Ovary (tissue), 3 donors: ENCODE data around the gene CDK5RAP2.

Experiments
- POLR2A ChIP-seq: fragments of 450-650 bp; IDR thresholded peaks from one replicate; pipeline ENCODE4 v1.6.1; 2017; ENCODE audit warnings: antibody characterized with exemption, mild to moderate bottlenecking, moderate library complexity
- TF ChIP-seq, protein P1 (sequence below), 3 donors: fragments of 450-650 bp in 2 of 3; fragments of 200-600 bp in 1 of 3; IDR thresholded peaks; one replicate each; pipeline versions ENCODE4 v1.5.1 to v1.8.0; 2016 to 2022; ENCODE audit warnings: antibody characterized with exemption in 3 of 3, mild to moderate bottlenecking in 1 of 3
- donor health status: DM: no; HTN: no; CAD: no.

DNA sequence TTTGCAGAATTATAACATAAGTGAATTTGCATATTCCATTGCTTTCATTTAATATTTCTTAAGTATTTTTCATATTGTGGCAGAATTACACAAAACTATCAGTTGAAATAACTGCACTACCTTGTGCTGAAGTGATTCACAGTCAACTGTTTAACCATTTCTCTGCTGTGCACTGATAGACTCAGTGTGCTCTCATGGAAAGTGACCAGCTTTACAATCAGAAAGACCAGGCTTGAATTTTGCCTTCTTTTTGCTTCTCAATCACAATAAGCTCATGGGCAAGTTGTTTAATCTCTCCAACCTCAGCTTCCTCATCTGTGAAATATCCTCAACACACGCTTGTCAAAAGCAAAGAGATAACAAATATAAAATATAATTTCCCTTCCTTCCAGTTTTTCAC is 18.3 kb downstream of the CDK5RAP2 start:
- TF ChIP-seq, protein P1, sequence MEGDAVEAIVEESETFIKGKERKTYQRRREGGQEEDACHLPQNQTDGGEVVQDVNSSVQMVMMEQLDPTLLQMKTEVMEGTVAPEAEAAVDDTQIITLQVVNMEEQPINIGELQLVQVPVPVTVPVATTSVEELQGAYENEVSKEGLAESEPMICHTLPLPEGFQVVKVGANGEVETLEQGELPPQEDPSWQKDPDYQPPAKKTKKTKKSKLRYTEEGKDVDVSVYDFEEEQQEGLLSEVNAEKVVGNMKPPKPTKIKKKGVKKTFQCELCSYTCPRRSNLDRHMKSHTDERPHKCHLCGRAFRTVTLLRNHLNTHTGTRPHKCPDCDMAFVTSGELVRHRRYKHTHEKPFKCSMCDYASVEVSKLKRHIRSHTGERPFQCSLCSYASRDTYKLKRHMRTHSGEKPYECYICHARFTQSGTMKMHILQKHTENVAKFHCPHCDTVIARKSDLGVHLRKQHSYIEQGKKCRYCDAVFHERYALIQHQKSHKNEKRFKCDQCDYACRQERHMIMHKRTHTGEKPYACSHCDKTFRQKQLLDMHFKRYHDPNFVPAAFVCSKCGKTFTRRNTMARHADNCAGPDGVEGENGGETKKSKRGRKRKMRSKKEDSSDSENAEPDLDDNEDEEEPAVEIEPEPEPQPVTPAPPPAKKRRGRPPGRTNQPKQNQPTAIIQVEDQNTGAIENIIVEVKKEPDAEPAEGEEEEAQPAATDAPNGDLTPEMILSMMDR (IDR thresholded peaks at IDR 0.05): no peak
- no peak for TF ChIP-seq POLR2A
